SK-N-SH (cell line): Measurements from ENCODE around the gene OBSL1.

ENCODE experiments used
- ELF1 ChIP-seq: IDR thresholded peaks from 2 replicates; pipeline ENCODE4 v1.4.0; 2012
- EP300 ChIP-seq, 2 experiments: IDR thresholded peaks; 2 replicates each; pipeline versions ENCODE4 v1.4.0 to v1.6.1; 2012; ENCODE audit warnings: borderline replicate concordance in 1 of 2, low read depth in 1 of 2, low read length in 1 of 2
- EZH2phosphoT487 ChIP-seq: fragments of 200-600 bp; sonication (generic); IDR thresholded peaks from 2 replicates; pipeline ENCODE4 v1.6.1; 2017; ENCODE audit warnings: low read depth, mixed run types, mild to moderate bottlenecking, antibody characterized with exemption, moderate library complexity, borderline replicate concordance
- POLR2AphosphoS5 ChIP-seq: IDR thresholded peaks from 2 replicates; pipeline ENCODE4 v1.6.1; 2012; ENCODE audit warnings: low read depth, low read length
- RXRA ChIP-seq: IDR thresholded peaks from 2 replicates; pipeline ENCODE4 v1.4.0; 2012; ENCODE audit warnings: low read depth, mild to moderate bottlenecking, borderline replicate concordance
- TAF1 ChIP-seq: IDR thresholded peaks from 2 replicates; pipeline ENCODE4 v1.6.1; 2012; ENCODE audit warnings: low read depth, mild to moderate bottlenecking, low read length, moderate library complexity, borderline replicate concordance
- TF ChIP-seq, protein P1 (sequence below): fragments of 200-600 bp; sonication (generic); IDR thresholded peaks from 2 replicates; pipeline ENCODE4 v1.6.1; 2017; ENCODE audit warnings: antibody characterized with exemption, mild to moderate bottlenecking, moderate library complexity
- TF ChIP-seq, protein P2 (sequence below): fragments of 150-350 bp; IDR thresholded peaks from 2 replicates; pipeline ENCODE4 v1.6.1; 2017; ENCODE audit warnings: antibody characterized with exemption, low read length, low read depth, borderline replicate concordance
- TF ChIP-seq, protein P3 (sequence below): IDR thresholded peaks from 2 replicates; pipeline ENCODE4 v1.4.0; 2012; ENCODE audit warnings: low read depth, borderline replicate concordance
- TF ChIP-seq, protein P4 (sequence below): IDR thresholded peaks from 2 replicates; pipeline ENCODE4; 2012
- TF ChIP-seq, protein P5 (sequence below): IDR thresholded peaks from 2 replicates; pipeline ENCODE4 v1.4.0; 2012; ENCODE audit warnings: low read depth

DNA sequence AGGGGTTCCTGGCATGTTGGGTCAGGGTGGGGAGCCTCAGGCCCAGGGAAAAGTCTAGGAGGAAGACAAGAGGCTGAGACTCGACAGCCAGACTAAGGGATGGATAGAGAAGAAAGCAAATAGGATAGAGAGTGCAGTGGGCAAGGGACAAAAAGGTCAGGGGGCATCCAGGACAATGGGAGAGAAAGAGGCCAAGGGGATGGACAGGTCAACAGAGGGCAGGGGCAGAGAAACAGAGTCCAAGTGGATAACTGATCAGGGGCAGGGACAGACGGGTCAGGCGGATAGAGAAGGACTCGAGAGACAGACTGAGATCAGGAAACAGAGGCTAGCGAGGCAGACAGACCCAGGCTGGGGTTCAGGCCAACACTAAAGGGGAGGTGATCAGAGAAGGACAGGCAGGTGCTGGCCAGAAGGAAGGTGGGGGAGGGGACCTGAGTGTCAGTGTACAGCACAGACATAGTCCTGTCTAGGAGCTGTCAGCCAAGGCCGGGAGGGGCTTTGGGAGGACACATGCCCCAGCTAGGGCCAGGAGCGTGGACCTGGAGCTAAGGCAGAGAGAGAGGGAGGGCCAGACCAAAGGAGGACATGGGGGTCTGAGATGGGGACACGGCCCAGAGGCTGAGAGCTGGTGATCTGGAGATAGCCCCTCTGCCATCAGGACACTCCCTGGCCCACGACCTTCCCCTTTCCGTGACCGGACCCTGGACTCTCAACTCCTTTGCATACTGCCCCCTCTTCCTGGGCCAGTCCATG lies 44.8 kb downstream of the OBSL1 start:
- TF ChIP-seq, protein P1, sequence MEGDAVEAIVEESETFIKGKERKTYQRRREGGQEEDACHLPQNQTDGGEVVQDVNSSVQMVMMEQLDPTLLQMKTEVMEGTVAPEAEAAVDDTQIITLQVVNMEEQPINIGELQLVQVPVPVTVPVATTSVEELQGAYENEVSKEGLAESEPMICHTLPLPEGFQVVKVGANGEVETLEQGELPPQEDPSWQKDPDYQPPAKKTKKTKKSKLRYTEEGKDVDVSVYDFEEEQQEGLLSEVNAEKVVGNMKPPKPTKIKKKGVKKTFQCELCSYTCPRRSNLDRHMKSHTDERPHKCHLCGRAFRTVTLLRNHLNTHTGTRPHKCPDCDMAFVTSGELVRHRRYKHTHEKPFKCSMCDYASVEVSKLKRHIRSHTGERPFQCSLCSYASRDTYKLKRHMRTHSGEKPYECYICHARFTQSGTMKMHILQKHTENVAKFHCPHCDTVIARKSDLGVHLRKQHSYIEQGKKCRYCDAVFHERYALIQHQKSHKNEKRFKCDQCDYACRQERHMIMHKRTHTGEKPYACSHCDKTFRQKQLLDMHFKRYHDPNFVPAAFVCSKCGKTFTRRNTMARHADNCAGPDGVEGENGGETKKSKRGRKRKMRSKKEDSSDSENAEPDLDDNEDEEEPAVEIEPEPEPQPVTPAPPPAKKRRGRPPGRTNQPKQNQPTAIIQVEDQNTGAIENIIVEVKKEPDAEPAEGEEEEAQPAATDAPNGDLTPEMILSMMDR: no peak
- TF ChIP-seq TAF1: no peak
- TF ChIP-seq, protein P2, sequence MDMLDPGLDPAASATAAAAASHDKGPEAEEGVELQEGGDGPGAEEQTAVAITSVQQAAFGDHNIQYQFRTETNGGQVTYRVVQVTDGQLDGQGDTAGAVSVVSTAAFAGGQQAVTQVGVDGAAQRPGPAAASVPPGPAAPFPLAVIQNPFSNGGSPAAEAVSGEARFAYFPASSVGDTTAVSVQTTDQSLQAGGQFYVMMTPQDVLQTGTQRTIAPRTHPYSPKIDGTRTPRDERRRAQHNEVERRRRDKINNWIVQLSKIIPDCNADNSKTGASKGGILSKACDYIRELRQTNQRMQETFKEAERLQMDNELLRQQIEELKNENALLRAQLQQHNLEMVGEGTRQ: no peak
- TF ChIP-seq, protein P3, sequence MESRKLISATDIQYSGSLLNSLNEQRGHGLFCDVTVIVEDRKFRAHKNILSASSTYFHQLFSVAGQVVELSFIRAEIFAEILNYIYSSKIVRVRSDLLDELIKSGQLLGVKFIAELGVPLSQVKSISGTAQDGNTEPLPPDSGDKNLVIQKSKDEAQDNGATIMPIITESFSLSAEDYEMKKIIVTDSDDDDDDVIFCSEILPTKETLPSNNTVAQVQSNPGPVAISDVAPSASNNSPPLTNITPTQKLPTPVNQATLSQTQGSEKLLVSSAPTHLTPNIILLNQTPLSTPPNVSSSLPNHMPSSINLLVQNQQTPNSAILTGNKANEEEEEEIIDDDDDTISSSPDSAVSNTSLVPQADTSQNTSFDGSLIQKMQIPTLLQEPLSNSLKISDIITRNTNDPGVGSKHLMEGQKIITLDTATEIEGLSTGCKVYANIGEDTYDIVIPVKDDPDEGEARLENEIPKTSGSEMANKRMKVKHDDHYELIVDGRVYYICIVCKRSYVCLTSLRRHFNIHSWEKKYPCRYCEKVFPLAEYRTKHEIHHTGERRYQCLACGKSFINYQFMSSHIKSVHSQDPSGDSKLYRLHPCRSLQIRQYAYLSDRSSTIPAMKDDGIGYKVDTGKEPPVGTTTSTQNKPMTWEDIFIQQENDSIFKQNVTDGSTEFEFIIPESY: no peak
- TF ChIP-seq, protein P4, sequence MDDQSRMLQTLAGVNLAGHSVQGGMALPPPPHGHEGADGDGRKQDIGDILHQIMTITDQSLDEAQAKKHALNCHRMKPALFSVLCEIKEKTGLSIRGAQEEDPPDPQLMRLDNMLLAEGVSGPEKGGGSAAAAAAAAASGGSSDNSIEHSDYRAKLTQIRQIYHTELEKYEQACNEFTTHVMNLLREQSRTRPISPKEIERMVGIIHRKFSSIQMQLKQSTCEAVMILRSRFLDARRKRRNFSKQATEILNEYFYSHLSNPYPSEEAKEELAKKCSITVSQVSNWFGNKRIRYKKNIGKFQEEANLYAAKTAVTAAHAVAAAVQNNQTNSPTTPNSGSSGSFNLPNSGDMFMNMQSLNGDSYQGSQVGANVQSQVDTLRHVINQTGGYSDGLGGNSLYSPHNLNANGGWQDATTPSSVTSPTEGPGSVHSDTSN: no peak
- TF ChIP-seq, protein P5, sequence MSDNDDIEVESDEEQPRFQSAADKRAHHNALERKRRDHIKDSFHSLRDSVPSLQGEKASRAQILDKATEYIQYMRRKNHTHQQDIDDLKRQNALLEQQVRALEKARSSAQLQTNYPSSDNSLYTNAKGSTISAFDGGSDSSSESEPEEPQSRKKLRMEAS: no peak
- no peak for TF ChIP-seq ELF1
- TF ChIP-seq RXRA: no peak
- TF ChIP-seq POLR2AphosphoS5: no peak
- TF ChIP-seq EP300 (IDR thresholded peaks at IDR 0.05; ENCODE audit: borderline replicate concordance in 1 of 2, low read depth in 1 of 2, low read length in 1 of 2): no peak; a peak in 1 of 4 replicates
- no peak for TF ChIP-seq EZH2phosphoT487
